Heart left ventricle (tissue), 16 donors: Measurements from ENCODE around the gene VPS37B. TPM values are rescaled to one million over a fixed set of nuclear protein-coding genes. Genes with fewer than 3 reads are reported as not detected.
A peak's percentile ranks its signal among the peaks of the same experiment; 100 is the strongest.

Source experiments
- ATAC-seq, 4 donors: fragments of 200-7000 bp; cut with Tn5 transposase; one replicate each; pipeline ENCODE4 v1.9.1; 2020 to 2022; ENCODE audit warnings: moderate library complexity in 4 of 4, mild to moderate bottlenecking in 3 of 4, moderate number of reproducible peaks in 1 of 4
- DNase-seq, 5 donors: peaks; one replicate each; pipeline ENCODE4 v3.0.0-alpha.2; 2020
- H3K27ac ChIP-seq, 12 donors: fragments of 200-600 bp; sonication (generic) in 4 of 12; one replicate each; pipeline versions ENCODE4 v1.5.0 to v1.8.0; 2016 to 2022; ENCODE audit warnings: mild to moderate bottlenecking in 2 of 12
- H3K27me3 ChIP-seq, 9 donors: fragments of 200-600 bp; sonication (generic) in 2 of 9; one replicate each; pipeline versions ENCODE4 v1.5.1 to v1.8.0; 2016 to 2022; ENCODE audit warnings: mild to moderate bottlenecking in 3 of 9
- H3K36me3 ChIP-seq, 9 donors: fragments of 200-600 bp; sonication (generic) in 2 of 9; one replicate each; pipeline versions ENCODE4 v1.5.0 to v1.8.0; 2018 to 2022; ENCODE audit warnings: mild to moderate bottlenecking in 2 of 9
- H3K4me1 ChIP-seq, 12 donors: fragments of 200-600 bp; sonication (generic) in 4 of 12; one replicate each; pipeline versions ENCODE4 v1.5.0 to v1.8.0; 2016 to 2022; ENCODE audit warnings: mild to moderate bottlenecking in 3 of 12
- H3K4me3 ChIP-seq, 12 donors: fragments of 200-600 bp; sonication (generic) in 4 of 12; one replicate each; pipeline versions ENCODE4 v1.5.0 to v1.8.0; 2017 to 2022; ENCODE audit warnings: mild to moderate bottlenecking in 9 of 12, moderate library complexity in 4 of 12
- H3K9me3 ChIP-seq, 12 donors: fragments of 200-600 bp; sonication (generic) in 4 of 12; one replicate each; pipeline versions ENCODE4 v1.5.0 to v1.8.0; 2016 to 2022; ENCODE audit warnings: mild to moderate bottlenecking in 1 of 12
- POLR2A ChIP-seq, 2 donors: fragments of 450-650 bp; IDR thresholded peaks; one replicate each; pipeline ENCODE4 v1.6.1; 2017; ENCODE audit warnings: antibody characterized with exemption in 2 of 2, mild to moderate bottlenecking in 2 of 2, moderate library complexity in 2 of 2
- WGBS, 4 donors: extraction: QIAGEN DNeasy Blood & Tissue Kit in 2 of 4; methylation state at CpG; one replicate each; pipeline versions ENCODE4 v1.1.5 to v1.1.7; 2013 to 2018; 5-methylcytosine and 5-hydroxymethylcytosine counted together
- intact Hi-C, 10 donors: fragments of 100-400 bp; cut with DNase I; formaldehyde crosslinking; loops; one replicate each; pipeline versions ENCODE4 v1.11.1 to v1.14.2; 2022
- polyA plus RNA-seq, 2 donors: library from polyadenylated mRNA; stranded (reverse); fragments of 200-250 nt; gene quantifications; one replicate each; pipeline ENCODE4 v1.2.3, GENCODE V29; 2013
- total RNA-seq, 9 donors: library from RNA; depleted of rRNA in 2 of 9; stranded (reverse); fragments of >200 nt in 2 of 9; fragmentation: NEBNext Ultra II Directional in 3 of 9; extraction: Animal tissue kit (Norgen Biotek cat#: 25700) in 3 of 9; gene quantifications; one replicate each; pipeline versions ENCODE4 v1.1.0 to v1.2.4, GENCODE V29; 2016 to 2023
- TF ChIP-seq, protein P1 (sequence below), 12 donors: fragments of 200-600 bp; sonication (generic) in 4 of 12; IDR thresholded peaks; one replicate each; pipeline versions ENCODE4 v1.5.0 to v1.8.0; 2018 to 2022; ENCODE audit warnings: antibody characterized with exemption in 12 of 12, mild to moderate bottlenecking in 5 of 12
- donor health status: ischemic (EF 13 %, LVEDD 7.1; RV severe dilation, severe dysfunction).
- donor health status: healthy with polysubstance abuse.
- donor health status: DM: no; HTN: yes; CAD: no.
- donor health status: DM: no; HTN: no; CAD: no.
- donor health status: ischemic (EF 25% LVEDD 6.9; RV normal size, moderate dysfunction).
- donor health status: ischemic (EF 25% LVEDD 5.7; RV mildly dilated, moderate dysfunction).
- donor health status: healthy.
- donor health status: DM: yes; HTN: yes; CAD: no.
- donor health status: ischemic (EF 35%, LVEDD 5.7; RV mildly dilated, moderate dysfunction).
- donor health status: nonischemic (EF 11% LVEDD 7.7; RV severe dilation, severe dysfunction).
- donor health status: DM: yes; HTN: yes; CAD: no.
- donor health status: PGD.
- donor health status: ischemic (EF 29% LVEDD 5.4; RV normal size, mild dysfunction).
- donor health status: nonischemic (EF 23%, LVEDD 6.1; RV moderate dilation, normal function).

Gene VPS37B
- total and polyA plus RNA-seq, 11 donors, result 14.5 to 51.2 (median 21.7) TPM

DNA sequence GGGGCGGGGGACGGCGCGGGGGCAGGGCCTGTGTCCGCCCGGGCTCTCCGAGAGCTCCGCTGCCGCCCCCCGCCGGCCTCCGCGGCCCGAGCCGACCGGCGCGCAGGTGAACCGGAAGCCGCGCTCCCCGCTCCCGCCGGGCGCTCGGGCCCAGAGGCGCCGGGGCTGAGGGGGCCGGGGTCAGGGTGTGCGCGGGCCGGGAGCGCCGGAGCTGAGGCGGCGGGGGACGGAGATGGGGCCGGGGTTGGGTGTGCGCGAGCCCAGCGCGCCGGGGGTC is 60.2 kb downstream of the VPS37B start:
- WGBS, 4 donors, result 1% methylated on average over 43 of the region's 43 CpGs; no CpG with 5 or more reads in 2 of the 4 donors
- peaks cover 0 to 8% (median 0%) of the 10 kb centered on the region in 9 donors for H3K27me3 ChIP-seq
- TF ChIP-seq, protein P1, sequence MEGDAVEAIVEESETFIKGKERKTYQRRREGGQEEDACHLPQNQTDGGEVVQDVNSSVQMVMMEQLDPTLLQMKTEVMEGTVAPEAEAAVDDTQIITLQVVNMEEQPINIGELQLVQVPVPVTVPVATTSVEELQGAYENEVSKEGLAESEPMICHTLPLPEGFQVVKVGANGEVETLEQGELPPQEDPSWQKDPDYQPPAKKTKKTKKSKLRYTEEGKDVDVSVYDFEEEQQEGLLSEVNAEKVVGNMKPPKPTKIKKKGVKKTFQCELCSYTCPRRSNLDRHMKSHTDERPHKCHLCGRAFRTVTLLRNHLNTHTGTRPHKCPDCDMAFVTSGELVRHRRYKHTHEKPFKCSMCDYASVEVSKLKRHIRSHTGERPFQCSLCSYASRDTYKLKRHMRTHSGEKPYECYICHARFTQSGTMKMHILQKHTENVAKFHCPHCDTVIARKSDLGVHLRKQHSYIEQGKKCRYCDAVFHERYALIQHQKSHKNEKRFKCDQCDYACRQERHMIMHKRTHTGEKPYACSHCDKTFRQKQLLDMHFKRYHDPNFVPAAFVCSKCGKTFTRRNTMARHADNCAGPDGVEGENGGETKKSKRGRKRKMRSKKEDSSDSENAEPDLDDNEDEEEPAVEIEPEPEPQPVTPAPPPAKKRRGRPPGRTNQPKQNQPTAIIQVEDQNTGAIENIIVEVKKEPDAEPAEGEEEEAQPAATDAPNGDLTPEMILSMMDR (IDR thresholded peaks at IDR 0.05), result no peak
- TF ChIP-seq POLR2A (IDR thresholded peaks at IDR 0.05), result no peak
- no peaks in the 10 kb centered on the region for H3K36me3 ChIP-seq
- ATAC-seq (peak in 3 of 4 donors; percentile 16 to 47 (median 35)), DNase-seq (no peak)
- intact Hi-C loops, result loop anchor here in 1 of 10 donors (2.0 kb wide), 1 partner anchor 43 kb away; no protein-coding TSS in a partner anchor
- peaks cover 0 to 34% (median 15%) of the 10 kb centered on the region in 12 donors for H3K4me1 ChIP-seq
- H3K9me3 ChIP-seq, result no peaks in the 10 kb centered on the region
- peak overlapping the region; percentile 51 to 86 (median 76) for H3K27ac ChIP-seq
- H3K4me3 ChIP-seq, result peak overlapping the region; percentile 57 to 92 (median 73)

DNA sequence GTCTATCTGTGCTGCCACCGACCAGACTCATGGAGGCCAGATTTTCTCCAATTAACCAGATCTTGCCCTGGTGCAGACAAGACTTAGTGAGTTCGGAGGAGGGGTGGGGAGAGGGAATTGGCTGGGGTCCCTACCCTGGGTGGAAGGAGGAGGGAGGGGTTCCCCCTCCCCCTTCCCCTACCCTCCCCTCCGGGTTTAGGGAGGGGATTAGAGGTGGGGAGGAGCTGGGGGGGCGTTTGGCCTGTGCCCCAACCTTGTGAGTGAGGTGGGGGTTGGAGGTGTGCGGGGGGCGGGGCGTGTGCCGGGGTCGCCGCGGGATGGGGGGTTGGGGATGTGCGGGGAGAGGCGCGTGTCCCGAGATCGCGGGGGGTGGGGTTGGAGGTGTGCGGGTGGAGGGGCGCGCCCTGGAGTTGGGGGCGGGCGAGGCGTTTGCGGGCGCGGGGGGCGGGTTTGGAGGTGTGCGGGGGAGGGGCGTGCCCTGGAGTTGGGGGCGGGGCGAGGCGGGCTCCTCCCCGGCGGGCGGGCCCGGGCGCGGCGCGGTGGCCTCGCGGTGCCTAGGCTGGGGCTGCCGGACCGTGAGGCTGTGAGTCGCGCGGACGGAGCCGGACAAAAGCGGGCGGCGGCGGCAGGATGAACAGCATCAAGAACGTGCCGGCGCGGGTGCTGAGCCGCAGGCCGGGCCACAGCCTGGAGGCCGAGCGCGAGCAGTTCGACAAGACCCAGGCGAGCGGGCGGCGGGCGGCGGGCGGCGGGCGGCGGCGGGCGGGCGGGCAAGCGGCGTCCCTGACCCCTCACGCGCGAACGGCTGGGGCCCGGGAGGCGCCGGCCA is 60.8 kb downstream of the VPS37B start, which contains the start of gene HIP1R:
HIP1R (plus strand) TSS at position 537 of the 829 bp plus-strand sequence; CDS start at position 631, 94 bp downstream.
- peaks cover 0 to 8% (median 0%) of the 10 kb centered on the region in 9 donors for H3K27me3 ChIP-seq
- peak within 1 kb of the TSS; percentile 57 to 92 (median 73) for H3K4me3 ChIP-seq
- intact Hi-C loops, result loop anchor here in 5 of 10 donors (2.0 to 5.0 kb wide), 2 partner anchors 42 to 43 kb away; no protein-coding TSS in a partner anchor
- peak in 1 of 2 donors; percentile 34 for TF ChIP-seq POLR2A (IDR thresholded peaks at IDR 0.05)
- TF ChIP-seq, protein P1 (IDR thresholded peaks at IDR 0.05), result no peak
- 0 to 2% (median 1%) methylated on average over 4 to 85 of the region's 85 CpGs for WGBS, 4 donors
- H3K9me3 ChIP-seq, result no peaks in the 10 kb centered on the region
- H3K27ac ChIP-seq, result peak within 1 kb of the TSS; percentile 51 to 86 (median 76)
- DNase-seq, result peak in 1 of 5 donors; percentile 45
- peaks cover 0 to 32% (median 14%) of the 10 kb centered on the region in 12 donors for H3K4me1 ChIP-seq
- peak in 3 of 4 donors; percentile 29 to 66 (median 64) for ATAC-seq
- no peaks in the 10 kb centered on the region for H3K36me3 ChIP-seq

DNA sequence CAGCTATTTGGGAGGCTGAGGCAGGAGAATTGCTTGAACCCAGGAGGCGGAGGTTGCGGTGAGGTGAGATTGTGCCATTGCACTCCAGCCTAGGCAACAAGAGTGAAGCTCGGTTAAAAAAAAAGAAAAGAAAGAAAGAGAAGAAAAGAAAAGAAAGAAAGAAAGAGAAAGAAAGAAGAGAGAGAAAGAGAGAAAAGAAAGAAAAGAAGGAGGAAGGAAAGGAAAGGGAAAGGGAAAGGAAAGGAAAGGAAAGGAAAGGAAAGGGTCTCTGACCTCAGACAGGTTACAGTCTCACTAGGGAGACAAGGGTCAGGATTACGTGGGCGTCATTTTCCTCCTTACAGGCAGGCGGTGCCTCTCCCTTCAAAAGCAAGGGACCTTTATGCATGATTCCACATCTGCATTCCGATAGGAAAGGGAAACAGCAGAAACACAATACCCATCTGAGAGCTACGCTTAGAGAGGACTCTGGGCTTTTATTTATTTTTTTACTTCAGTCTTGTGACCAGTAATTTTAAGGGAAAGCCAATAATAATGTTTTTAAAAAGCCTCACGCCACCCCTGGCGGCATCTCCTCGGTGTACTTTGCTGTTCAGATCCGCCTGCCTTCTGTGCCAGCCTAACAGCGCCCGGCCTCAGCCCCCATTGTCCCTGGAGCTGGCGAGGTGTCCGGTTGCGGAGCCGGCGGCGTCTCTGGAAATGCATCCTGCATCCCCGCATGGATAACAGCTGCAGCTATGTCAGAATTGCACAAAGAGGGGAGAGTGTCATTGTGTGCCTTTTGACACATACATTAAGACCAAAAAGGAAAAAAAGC is 61.6 kb downstream of the VPS37B start:
- no peak for TF ChIP-seq POLR2A (IDR thresholded peaks at IDR 0.05)
- TF ChIP-seq, protein P1 (IDR thresholded peaks at IDR 0.05), result peak in 4 of 12 donors; percentile 16 to 36 (median 28)
- ATAC-seq (peak; percentile 17 to 55 (median 51)), DNase-seq (peak in 1 of 5 donors; percentile 54)
- WGBS, 4 donors, result 15% methylated on average over 21 of the region's 21 CpGs
- intact Hi-C loops, result loop anchor here in 5 of 10 donors (2.0 to 5.0 kb wide), 2 partner anchors 42 kb away; no protein-coding TSS in a partner anchor
- Histone ChIP-seq H3K27ac (peak overlapping the region in 11 of 12 donors; percentile 44 to 82 (median 77)), H3K4me1 (peaks cover 0 to 32% (median 14%) of the 10 kb centered on the region in 12 donors), H3K27me3 (peaks cover 0 to 8% (median 0%) of the 10 kb centered on the region in 9 donors), H3K9me3 (no peaks in the 10 kb centered on the region), H3K36me3 (no peaks in the 10 kb centered on the region), H3K4me3 (peak overlapping the region; percentile 39 to 92 (median 73))
